ENCODE measurements around the gene RAD51B.
"Not testable (repeated sequence)": the region's sequence is repeated elsewhere in the genome, so short reads cannot be mapped to it uniquely, and the experiment has no call there.

Gene RAD51B

GRCh38 chr14:68173227-68173972, 353.8 kb downstream of the RAD51B start:
- DNase-seq (ENCODE audit: low read depth in 2 of 2) = no peak

- DNase-seq (ENCODE audit: low read depth in 2 of 2) = no peak
These were observed 354.9 kb downstream of the RAD51B start for GRCh38 chr14:68174446-68174845.

GRCh38 chr14:68176687-68177086, 357.1 kb downstream of the RAD51B start:
- DNase-seq (ENCODE audit: low read depth in 2 of 2) = no peak

- no peak for DNase-seq (ENCODE audit: low read depth in 2 of 2)
These were observed 358.1 kb downstream of the RAD51B start for GRCh38 chr14:68177728-68178127.

- DNase-seq (ENCODE audit: low read depth in 2 of 2) = no peak
These were observed 358.7 kb downstream of the RAD51B start for GRCh38 chr14:68178282-68178681.

DNA sequence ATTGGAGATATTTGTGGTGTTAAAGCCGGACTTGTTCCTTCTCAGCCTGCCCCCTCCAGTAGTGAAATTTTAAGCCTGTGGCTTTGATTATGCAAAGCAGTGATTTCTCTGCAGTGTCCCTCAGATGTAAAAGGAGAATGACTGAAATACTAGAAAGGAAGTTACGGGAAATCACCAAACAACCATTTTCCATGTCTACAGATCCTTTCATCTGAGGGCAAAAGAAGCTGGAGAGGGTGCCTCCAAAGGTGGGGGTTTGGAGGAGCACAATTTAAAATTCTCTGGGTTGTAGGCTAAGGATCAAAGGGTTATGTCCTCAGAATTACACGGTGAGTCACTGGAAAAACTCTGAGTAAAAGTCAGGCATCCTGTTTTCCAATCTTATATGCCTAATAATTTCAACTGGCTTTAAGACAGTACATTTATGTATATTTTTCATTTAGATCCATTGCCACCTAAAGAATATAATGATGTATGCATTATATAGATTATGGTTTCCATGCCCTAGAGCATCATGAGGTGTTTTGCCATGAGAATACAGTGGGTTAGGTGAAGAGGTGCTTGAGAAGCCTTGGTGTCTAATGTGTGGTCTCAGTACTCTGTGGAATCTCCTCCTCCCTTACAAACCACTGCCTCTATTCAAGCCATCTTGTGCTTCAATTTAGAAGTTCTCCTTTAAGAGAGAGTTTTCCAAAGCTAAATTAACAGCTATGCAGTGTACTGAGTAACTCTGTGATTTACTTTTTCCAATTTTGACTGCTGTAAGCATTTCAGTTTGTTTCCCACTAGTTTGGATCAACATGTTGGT, 362.1 kb downstream of the RAD51B start:
- DNase-seq (ENCODE audit: low read depth in 2 of 2) = no peak

- DNase-seq (ENCODE audit: low read depth in 2 of 2) = no peak
These were observed 362.9 kb downstream of the RAD51B start for GRCh38 chr14:68182492-68182891.

DNA sequence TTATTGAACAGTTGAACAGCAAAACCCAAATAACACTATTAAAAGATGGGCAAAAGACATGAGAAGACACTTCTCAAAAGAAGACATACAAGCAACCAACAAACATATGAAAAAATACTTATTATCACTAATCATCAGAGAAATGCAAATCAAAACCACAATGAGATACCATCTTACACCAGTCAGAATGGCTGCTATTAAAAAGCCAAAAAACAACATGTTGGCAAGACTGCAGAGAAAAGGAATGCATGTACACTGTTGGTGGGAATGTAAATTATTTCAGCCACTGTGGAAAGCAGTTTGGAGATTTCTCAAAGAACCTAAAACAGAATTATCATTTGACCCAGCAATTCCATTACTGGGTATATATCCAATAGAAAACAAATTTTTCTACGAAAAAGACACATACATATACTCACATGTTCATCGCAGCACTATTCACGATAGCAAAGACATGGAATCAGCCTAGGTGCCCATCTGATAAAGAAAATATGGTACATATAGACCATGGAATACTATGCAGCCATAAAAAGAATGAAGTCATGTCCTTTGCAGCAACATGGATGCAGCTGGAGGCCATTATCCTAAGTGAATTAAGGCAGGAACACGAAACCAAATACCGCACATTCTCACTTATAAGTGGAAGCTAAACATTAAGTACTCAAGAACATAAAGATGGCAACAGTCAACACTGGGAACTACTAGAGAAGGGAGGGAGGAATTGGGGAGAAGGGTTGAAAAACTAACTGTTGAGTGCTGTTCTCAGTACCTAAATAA, 367.1 kb downstream of the RAD51B start:
- DNase-seq (ENCODE audit: low read depth in 2 of 2) = not testable (repeated sequence)

- DNase-seq (ENCODE audit: low read depth in 2 of 2) = no peak
These were observed 368.6 kb downstream of the RAD51B start for GRCh38 chr14:68188174-68188573.

- DNase-seq (ENCODE audit: low read depth in 2 of 2) = no peak
These were observed 370.5 kb downstream of the RAD51B start for GRCh38 chr14:68190032-68190431.

DNA sequence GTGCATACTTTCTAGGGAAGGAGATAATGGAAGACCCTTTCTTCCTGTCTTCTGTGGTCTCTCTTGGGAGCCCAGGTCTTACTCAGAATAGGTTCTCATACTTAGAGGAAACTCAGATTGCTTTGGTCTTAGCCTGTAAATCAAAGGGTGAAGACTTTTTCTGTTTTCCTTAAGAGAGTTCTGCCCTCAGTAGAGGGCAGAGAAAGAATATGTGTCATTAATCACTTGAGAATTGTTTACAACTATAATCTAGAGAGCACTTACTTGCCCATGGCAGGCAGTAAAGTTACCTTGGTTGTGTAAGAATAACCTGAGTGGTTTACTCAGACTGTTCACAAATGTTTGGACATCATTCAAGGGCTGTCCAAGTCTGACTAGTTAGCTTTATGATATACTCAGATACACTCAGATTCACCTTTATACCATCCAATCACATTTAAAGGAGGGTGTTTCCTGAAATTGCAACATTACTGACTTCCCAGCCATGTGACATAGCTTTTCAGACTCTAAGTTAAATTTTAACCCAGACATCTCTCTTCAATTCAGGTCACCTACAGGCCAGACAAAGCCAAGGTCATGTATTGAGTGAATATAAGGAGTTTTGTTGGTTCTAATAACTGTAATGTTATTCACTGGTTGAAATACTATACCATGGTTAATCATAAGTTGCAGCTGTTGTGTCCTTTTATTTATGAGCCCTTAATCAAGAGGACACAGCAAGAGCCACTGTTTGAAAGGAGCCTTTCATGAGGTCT, 372.2 kb downstream of the RAD51B start:
- DNase-seq (ENCODE audit: low read depth in 2 of 2) = no peak

- no peak for DNase-seq (ENCODE audit: low read depth in 2 of 2)
These were observed 373.4 kb downstream of the RAD51B start for GRCh38 chr14:68192935-68193334.

GRCh38 chr14:68193970-68194681, 374.5 kb downstream of the RAD51B start:
- no peak for DNase-seq (ENCODE audit: low read depth in 2 of 2)

DNA sequence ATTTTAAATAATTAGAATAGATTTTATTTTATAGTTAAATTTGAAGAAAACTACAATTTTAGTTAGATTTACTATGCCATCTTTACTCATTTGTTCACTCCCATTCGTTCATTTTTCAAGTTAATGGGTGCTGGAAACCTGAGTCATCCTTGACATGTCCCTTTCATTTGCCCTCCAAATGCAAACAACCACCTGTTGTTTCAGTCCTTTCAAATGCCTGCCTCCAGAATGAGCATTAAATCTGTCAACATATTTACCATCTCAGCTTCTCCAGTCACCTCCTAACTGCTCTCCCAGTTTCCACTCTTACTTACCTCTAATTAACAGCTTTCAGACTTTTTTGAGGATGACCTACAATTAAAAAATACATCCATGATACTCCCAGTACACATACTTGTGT, 375.5 kb downstream of the RAD51B start:
- DNase-seq (ENCODE audit: low read depth in 2 of 2) = no peak

- no peak for DNase-seq (ENCODE audit: low read depth in 2 of 2)
These were observed 379.3 kb downstream of the RAD51B start for GRCh38 chr14:68198713-68199495.

DNA sequence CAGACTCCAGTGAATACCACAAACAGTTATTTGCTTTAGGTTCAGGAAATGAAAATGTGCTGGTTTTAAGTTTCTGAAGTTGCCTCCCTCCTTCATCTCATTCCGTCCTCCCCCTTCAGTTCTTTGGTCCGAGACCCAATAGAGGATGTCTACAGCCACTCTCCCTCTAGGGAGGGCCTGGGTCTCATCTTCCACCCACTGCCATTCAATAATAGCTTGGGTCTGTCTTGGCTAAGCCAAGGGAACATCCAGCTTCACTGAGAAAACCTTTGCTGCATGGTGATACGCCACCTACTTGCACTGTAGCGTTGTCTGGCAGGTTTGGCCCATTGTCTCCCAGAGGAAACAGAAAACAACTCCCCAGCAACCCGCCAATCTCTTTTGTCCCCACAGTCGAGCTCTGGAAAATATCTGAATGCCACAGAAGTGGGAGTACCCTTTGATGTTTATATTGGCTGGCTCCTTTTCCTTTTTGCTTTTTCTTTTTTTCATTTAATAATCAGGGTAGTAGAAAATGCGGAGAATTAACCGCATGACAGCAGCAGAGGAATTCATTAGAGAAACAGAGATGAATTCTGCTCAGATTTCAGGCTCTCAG, 380.1 kb downstream of the RAD51B start:
- DNase-seq (ENCODE audit: low read depth in 2 of 2) = no peak

GRCh38 chr14:68203871-68204270, 384.3 kb downstream of the RAD51B start:
- no peak for DNase-seq (ENCODE audit: low read depth in 2 of 2)

DNA sequence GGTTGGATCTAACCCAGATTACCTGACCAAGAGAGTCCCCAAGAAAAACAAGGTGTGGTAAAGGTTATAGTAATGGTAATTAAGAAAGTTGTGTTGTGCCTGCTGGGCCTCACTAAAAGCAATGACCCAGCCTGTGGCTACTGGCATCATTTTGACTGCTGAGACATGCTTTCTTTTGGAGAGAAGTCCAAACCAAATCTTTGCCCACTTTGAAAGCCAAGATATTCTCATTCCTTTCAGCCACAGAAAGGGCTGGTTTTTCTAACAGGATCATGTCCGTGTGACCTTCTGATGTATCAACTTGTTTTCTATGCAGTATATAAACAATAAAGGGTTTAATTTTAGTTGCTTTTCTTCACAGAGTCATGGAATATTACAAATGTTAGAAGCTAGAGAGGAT, 388.6 kb downstream of the RAD51B start:
- DNase-seq (ENCODE audit: low read depth in 2 of 2) = no peak

GRCh38 chr14:68208626-68209317, 389.2 kb downstream of the RAD51B start:
- no peak for DNase-seq (ENCODE audit: low read depth in 2 of 2)
